Neural crest cell (in vitro differentiated cells): Measurements from ENCODE around the gene DNAH11. TPM values are rescaled to one million over a fixed set of nuclear protein-coding genes. Genes with fewer than 3 reads are reported as not detected.

Experiments used
- DNase-seq: peaks from one replicate; pipeline ENCODE4 v3.0.0; 2021; ENCODE audit warnings: low read depth, mixed read lengths, low spot score
- H3K27ac Mint-ChIP-seq: one replicate; pipeline ENCODE4 v1.8.0; 2021; ENCODE audit warnings: mild to moderate bottlenecking, mixed read lengths; ENCODE audit not compliant: unreplicated experiment
- H3K27me3 Mint-ChIP-seq: 2 replicates; pipeline ENCODE4 v1.8.0; 2021; ENCODE audit warnings: low read depth, mild to moderate bottlenecking, mixed read lengths
- H3K36me3 Mint-ChIP-seq: 2 replicates; pipeline ENCODE4 v1.8.0; 2021; ENCODE audit warnings: low read depth, mild to moderate bottlenecking, mixed read lengths
- H3K4me1 Mint-ChIP-seq: 2 replicates; pipeline ENCODE4 v1.8.0; 2021; ENCODE audit warnings: mixed read lengths
- H3K4me3 Mint-ChIP-seq: one replicate; pipeline ENCODE4 v1.8.0; 2021; ENCODE audit warnings: mild to moderate bottlenecking, mixed read lengths
- H3K9me3 Mint-ChIP-seq: 2 replicates; pipeline ENCODE4 v1.8.0; 2021; ENCODE audit warnings: mixed read lengths
- total RNA-seq: library from RNA; stranded (reverse); gene quantifications from 2 replicates; pipeline ENCODE4 v1.2.1, GENCODE V29; 2021
- TF ChIP-seq, protein P1 (sequence below): fragments of 200-600 bp; sonication (generic); conservative IDR thresholded peaks from 2 replicates; pipeline ENCODE4 v1.5.0; 2021; ENCODE audit warnings: antibody characterized with exemption, mild to moderate bottlenecking

Gene DNAH11
- total RNA-seq, 1 donor from 2014 or later, result 0.63 TPM

GRCh38 chr7:21916629-21917028, 373.8 kb downstream of the DNAH11 start:
- DNase-seq, result no peak
- Mint-ChIP-seq H3K9me3 (no peaks in the 10 kb centered on the region), H3K4me1 (peaks cover 22% of the 10 kb centered on the region), H3K36me3 (peaks cover 23% of the 10 kb centered on the region), H3K4me3 (no peak overlapping the region), H3K27me3 (no peaks in the 10 kb centered on the region), H3K27ac (no peak overlapping the region)
- TF ChIP-seq, protein P1, sequence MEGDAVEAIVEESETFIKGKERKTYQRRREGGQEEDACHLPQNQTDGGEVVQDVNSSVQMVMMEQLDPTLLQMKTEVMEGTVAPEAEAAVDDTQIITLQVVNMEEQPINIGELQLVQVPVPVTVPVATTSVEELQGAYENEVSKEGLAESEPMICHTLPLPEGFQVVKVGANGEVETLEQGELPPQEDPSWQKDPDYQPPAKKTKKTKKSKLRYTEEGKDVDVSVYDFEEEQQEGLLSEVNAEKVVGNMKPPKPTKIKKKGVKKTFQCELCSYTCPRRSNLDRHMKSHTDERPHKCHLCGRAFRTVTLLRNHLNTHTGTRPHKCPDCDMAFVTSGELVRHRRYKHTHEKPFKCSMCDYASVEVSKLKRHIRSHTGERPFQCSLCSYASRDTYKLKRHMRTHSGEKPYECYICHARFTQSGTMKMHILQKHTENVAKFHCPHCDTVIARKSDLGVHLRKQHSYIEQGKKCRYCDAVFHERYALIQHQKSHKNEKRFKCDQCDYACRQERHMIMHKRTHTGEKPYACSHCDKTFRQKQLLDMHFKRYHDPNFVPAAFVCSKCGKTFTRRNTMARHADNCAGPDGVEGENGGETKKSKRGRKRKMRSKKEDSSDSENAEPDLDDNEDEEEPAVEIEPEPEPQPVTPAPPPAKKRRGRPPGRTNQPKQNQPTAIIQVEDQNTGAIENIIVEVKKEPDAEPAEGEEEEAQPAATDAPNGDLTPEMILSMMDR, result no peak

DNA sequence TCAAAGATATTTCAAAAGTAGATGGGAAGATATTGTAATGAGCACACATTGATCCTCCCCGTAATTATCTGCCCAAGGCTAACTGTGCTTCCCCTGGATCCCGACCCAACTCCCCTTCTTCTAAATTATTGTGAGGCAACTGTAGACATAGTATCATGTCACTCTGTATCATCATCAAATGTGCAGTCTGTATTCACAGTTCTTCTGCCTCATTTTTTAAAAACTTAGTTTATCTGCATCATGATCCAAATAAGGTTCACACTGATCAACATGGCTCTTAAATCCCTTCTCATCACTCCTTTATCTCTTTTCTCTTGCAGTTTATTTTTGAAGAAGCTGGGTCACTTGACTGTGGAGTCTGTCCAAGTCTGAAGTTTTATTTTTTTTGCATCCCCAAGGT, 375.4 kb downstream of the DNAH11 start:
- no peak for DNase-seq
- H3K4me3 Mint-ChIP-seq, result no peak overlapping the region
- H3K36me3 Mint-ChIP-seq, result peaks cover 20% of the 10 kb centered on the region
- H3K27ac Mint-ChIP-seq, result no peak overlapping the region
- no peaks in the 10 kb centered on the region for H3K27me3 Mint-ChIP-seq
- TF ChIP-seq, protein P1, result no peak
- no peaks in the 10 kb centered on the region for H3K9me3 Mint-ChIP-seq
- H3K4me1 Mint-ChIP-seq, result peaks cover 31% of the 10 kb centered on the region

GRCh38 chr7:21920936-21921335, 378.1 kb downstream of the DNAH11 start:
- DNase-seq, result no peak
- H3K9me3 Mint-ChIP-seq, result no peaks in the 10 kb centered on the region
- no peak overlapping the region for H3K4me3 Mint-ChIP-seq
- H3K4me1 Mint-ChIP-seq, result peaks cover 48% of the 10 kb centered on the region
- H3K27me3 Mint-ChIP-seq, result no peaks in the 10 kb centered on the region
- peaks cover 11% of the 10 kb centered on the region for H3K36me3 Mint-ChIP-seq
- TF ChIP-seq, protein P1, result no peak
- no peak overlapping the region for H3K27ac Mint-ChIP-seq

GRCh38 chr7:21922605-21923004, 379.8 kb downstream of the DNAH11 start:
- H3K4me1 Mint-ChIP-seq, result peaks cover 50% of the 10 kb centered on the region
- no peak overlapping the region for H3K27ac Mint-ChIP-seq
- no peak for DNase-seq
- TF ChIP-seq, protein P1, result no peak
- H3K36me3 Mint-ChIP-seq, result peaks cover 9% of the 10 kb centered on the region
- no peak overlapping the region for H3K4me3 Mint-ChIP-seq
- no peaks in the 10 kb centered on the region for H3K9me3 Mint-ChIP-seq
- no peaks in the 10 kb centered on the region for H3K27me3 Mint-ChIP-seq

GRCh38 chr7:21923658-21924057, 380.8 kb downstream of the DNAH11 start:
- Mint-ChIP-seq H3K36me3 (peaks cover 16% of the 10 kb centered on the region), H3K27ac (no peak overlapping the region), H3K4me3 (no peak overlapping the region), H3K9me3 (peaks cover 3% of the 10 kb centered on the region), H3K4me1 (peaks cover 50% of the 10 kb centered on the region), H3K27me3 (no peaks in the 10 kb centered on the region)
- DNase-seq, result no peak
- TF ChIP-seq, protein P1, result no peak

GRCh38 chr7:21926448-21926847, 383.6 kb downstream of the DNAH11 start:
- TF ChIP-seq, protein P1, result no peak
- Mint-ChIP-seq H3K36me3 (peaks cover 37% of the 10 kb centered on the region), H3K27me3 (no peaks in the 10 kb centered on the region), H3K4me1 (peaks cover 39% of the 10 kb centered on the region), H3K27ac (no peak overlapping the region), H3K4me3 (no peak overlapping the region), H3K9me3 (peaks cover 14% of the 10 kb centered on the region)
- no peak for DNase-seq
